HepG2 (cell line): ENCODE results near the gene TEK. TPM values are rescaled to one million over a fixed set of nuclear protein-coding genes. Genes with fewer than 3 reads are reported as not detected.

Experiments used
- ATAC-seq: fragments of 200-7000 bp; cut with Tn5 transposase; 3 replicates; pipeline ENCODE4 v1.9.1; 2020; ENCODE audit warnings: mild to moderate bottlenecking, moderate library complexity
- BruUV-seq: library from RNA; stranded (reverse); fragments of 400-500 nt; replicated peaks from 2 replicates; lab custom pipeline; 2021; lab: Mats Ljungman, UMichigan
- CTCF ChIA-PET: fragments of 300-600 bp; formaldehyde crosslinking; extraction: SDS; loops from one replicate; lab custom pipeline; 2021; ENCODE audit warnings: low total read pairs, inconsistent platforms, low intra/inter-chr PET ratio; lab: Yijun Ruan, JAX
- POLR2A ChIA-PET: fragments of 350-600 bp; sonication (Branson Sonifier 250); formaldehyde crosslinking; loops from one replicate; lab custom pipeline; 2020; ENCODE audit warnings: antibody characterized with exemption, inconsistent platforms; lab: Yijun Ruan, JAX
- DNase-seq: peaks from one replicate; pipeline ENCODE4 v3.0.0-alpha.2; 2015; ENCODE audit warnings: low spot score
- FAIRE-seq: peaks from 3 replicates; lab custom pipeline; 2011; peaks lifted over from hg19 to GRCh38; lab: Jason Lieb, UNC
- H2AFZ ChIP-seq: one replicate; pipeline ENCODE4 v1.6.1; 2011; ENCODE audit warnings: low read length, inconsistent platforms
- H3K27ac ChIP-seq: fragments of 300-600 bp; 3 replicates; pipeline ENCODE4 v1.8.0; 2011; ENCODE audit warnings: mixed run types, mild to moderate bottlenecking, mixed read lengths, low read length, inconsistent platforms; ENCODE audit not compliant: insufficient read depth; ENCODE audit errors: extremely low read length
- H3K27me3 ChIP-seq, 2 experiments: fragments of 200-600 bp in 1 of 2; 2 replicates in 1 of 2; 3 replicates in 1 of 2; pipeline versions ENCODE4 v1.6.0 to v1.8.0; 2011; ENCODE audit warnings: low read length in 2 of 2, mild to moderate bottlenecking in 2 of 2, moderate library complexity in 2 of 2, inconsistent platforms in 1 of 2; ENCODE audit not compliant: insufficient read depth in 2 of 2, control insufficient read depth in 1 of 2
- H3K36me3 ChIP-seq, 2 experiments: fragments of 200-600 bp in 1 of 2; replicated peaks in 1 of 2; 2 replicates in 1 of 2; 3 replicates in 1 of 2; pipeline versions ENCODE4 v1.5.1 to v1.8.0; 2011; ENCODE audit warnings: low read length in 2 of 2, inconsistent platforms in 1 of 2; ENCODE audit not compliant: insufficient read depth in 2 of 2, control insufficient read depth in 1 of 2
- H3K4me1 ChIP-seq: 2 replicates; pipeline ENCODE4 v1.5.1; 2012; ENCODE audit warnings: low read length, inconsistent platforms; ENCODE audit not compliant: insufficient read depth
- H3K4me2 ChIP-seq: 2 replicates; pipeline ENCODE4 v1.6.0; 2011; ENCODE audit warnings: low read depth, low read length, inconsistent platforms
- H3K4me3 ChIP-seq, 3 experiments: fragments of 200-600 bp in 1 of 3; sonication (generic), shearing (Covaris generic) in 1 of 3; replicated peaks in 1 of 3; 2 replicates each; pipeline ENCODE4 v1.5.1; 2011 to 2016; ENCODE audit warnings: low read length in 3 of 3, inconsistent platforms in 2 of 3, low read depth in 2 of 3, mild to moderate bottlenecking in 2 of 3, control low read depth in 1 of 3, mixed read lengths in 1 of 3; ENCODE audit not compliant: insufficient read depth in 1 of 3
- H3K79me2 ChIP-seq: one replicate; pipeline ENCODE4 v1.6.1; 2011; ENCODE audit warnings: low read length, inconsistent platforms; ENCODE audit not compliant: insufficient read depth
- H3K9ac ChIP-seq: 2 replicates; pipeline ENCODE4 v1.6.0; 2011; ENCODE audit warnings: mild to moderate bottlenecking, low read depth, low read length, inconsistent platforms; ENCODE audit not compliant: insufficient read depth
- H3K9me3 ChIP-seq: 2 replicates; pipeline ENCODE4 v1.5.1; 2012; ENCODE audit warnings: mild to moderate bottlenecking, low read length
- H4K20me1 ChIP-seq: 2 replicates; pipeline ENCODE4 v1.6.0; 2011; ENCODE audit warnings: inconsistent platforms, mild to moderate bottlenecking, low read length, moderate library complexity; ENCODE audit not compliant: insufficient read depth
- ATF4 ChIP-seq, 2 experiments: fragments of 450-650 bp in 1 of 2; sonication (generic) in 1 of 2; formaldehyde crosslinking; IDR thresholded peaks; 2 replicates each; pipeline versions ENCODE4 v1.5.0 to v1.8.0; 2020 to 2022; ENCODE audit warnings: mild to moderate bottlenecking in 1 of 2, missing genetic modification reagents in 1 of 2
- E2F5 ChIP-seq: sonication (generic); formaldehyde crosslinking; conservative IDR thresholded peaks from 2 replicates; pipeline ENCODE4 v1.4.0; 2020; ENCODE audit warnings: missing genetic modification reagents
- SAP130 ChIP-seq: IDR thresholded peaks from 2 replicates; pipeline ENCODE4 v1.6.1; 2016; ENCODE audit warnings: low read depth
- ZNF138 ChIP-seq: sonication (generic); formaldehyde crosslinking; IDR thresholded peaks from 2 replicates; pipeline ENCODE4 v1.5.0; 2020; ENCODE audit warnings: mild to moderate bottlenecking, low read depth, missing genetic modification reagents
- in situ Hi-C: cut with HindIII; loops from 2 replicates; pipeline ENCODE4 v1.10.0; 2017; ENCODE audit warnings: low pct_unique_long_range_greater_than_20kb; ENCODE audit not compliant: extremely low pct_ligation_motif_present
- intact Hi-C: fragments of 100-400 bp; cut with micrococcal nuclease; formaldehyde crosslinking; loops from one replicate; pipeline ENCODE4 v1.10.0; 2022; ENCODE audit not compliant: unreplicated experiment
- polyA plus RNA-seq, 8 experiments: library from polyadenylated mRNA; depleted of rRNA in 3 of 8; stranded (reverse) in 7 of 8; unstranded in 1 of 8; fragments of >200 nt; fragmentation: Illumina TruSeq in 4 of 8; extraction: Trizol in 4 of 8; gene quantifications; 2 replicates each; pipeline versions ENCODE4 v1.2.1 to v1.2.3, GENCODE V29; 2011 to 2016; ENCODE audit warnings: low read depth in 4 of 8, missing spikeins in 1 of 8, mixed read lengths in 1 of 8; ENCODE audit not compliant: insufficient read depth in 1 of 8
- total RNA-seq, 5 experiments: library from RNA; depleted of rRNA; stranded (reverse); fragments of >200 nt; fragmentation: Illumina TruSeq; extraction: Trizol; gene quantifications; 2 replicates each; pipeline ENCODE4 v1.2.3, GENCODE V29; 2016; ENCODE audit warnings: low read depth in 1 of 5
- TF ChIP-seq, protein P1 (sequence below): sonication (generic); formaldehyde crosslinking; conservative IDR thresholded peaks from 2 replicates; pipeline ENCODE4 v1.5.0; 2020; ENCODE audit warnings: missing genetic modification reagents

The TEK gene
- total and polyA plus RNA-seq, 2 of the 13 experiments (the other 11 are each of a cell fraction or from before 2014, with no cell fraction given) = not detected

GRCh38 chr9:27059412-27059811 lies 49.6 kb upstream of the TEK start (continued):
- TF ChIP-seq, protein P1, sequence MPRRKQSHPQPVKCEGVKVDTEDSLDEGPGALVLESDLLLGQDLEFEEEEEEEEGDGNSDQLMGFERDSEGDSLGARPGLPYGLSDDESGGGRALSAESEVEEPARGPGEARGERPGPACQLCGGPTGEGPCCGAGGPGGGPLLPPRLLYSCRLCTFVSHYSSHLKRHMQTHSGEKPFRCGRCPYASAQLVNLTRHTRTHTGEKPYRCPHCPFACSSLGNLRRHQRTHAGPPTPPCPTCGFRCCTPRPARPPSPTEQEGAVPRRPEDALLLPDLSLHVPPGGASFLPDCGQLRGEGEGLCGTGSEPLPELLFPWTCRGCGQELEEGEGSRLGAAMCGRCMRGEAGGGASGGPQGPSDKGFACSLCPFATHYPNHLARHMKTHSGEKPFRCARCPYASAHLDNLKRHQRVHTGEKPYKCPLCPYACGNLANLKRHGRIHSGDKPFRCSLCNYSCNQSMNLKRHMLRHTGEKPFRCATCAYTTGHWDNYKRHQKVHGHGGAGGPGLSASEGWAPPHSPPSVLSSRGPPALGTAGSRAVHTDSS (CRISPR knock-in tag) = no peak
- no peak for TF ChIP-seq ATF4 (CRISPR knock-in tag; IDR thresholded peaks at IDR 0.05)
- TF ChIP-seq, all 625 proteins: peak for 0

DNA sequence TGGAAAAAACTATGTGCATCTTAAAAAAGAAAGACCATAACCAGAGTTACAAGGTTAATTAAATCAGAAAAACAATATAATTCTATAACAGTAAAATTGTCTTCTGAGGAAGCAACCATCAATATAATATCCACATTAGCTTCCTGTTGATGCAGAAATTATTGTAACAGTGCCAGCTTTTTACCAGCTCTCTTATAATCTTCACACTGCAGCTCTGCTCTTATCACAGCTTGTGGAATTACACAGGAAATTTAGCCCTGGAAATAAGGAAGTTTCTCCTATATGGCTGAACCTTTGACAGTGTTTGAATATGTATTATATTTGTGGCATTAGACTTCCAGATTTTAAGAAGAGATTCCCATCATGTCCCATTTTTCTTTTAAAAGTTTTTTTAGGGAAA lies 49.1 kb upstream of the TEK start:
- FAIRE-seq (no peak), ATAC-seq (no peak)
- TF ChIP-seq E2F5 (CRISPR knock-in tag) (no peak), ZNF138 (CRISPR knock-in tag) (no peak), SAP130 (CRISPR knock-in tag) (no peak)
- TF ChIP-seq, all 625 proteins: peak for 0
- H4K20me1 ChIP-seq = no peaks in the 10 kb centered on the region
- ChIA-PET CTCF (no interaction called here), POLR2A (no interaction called here)
- intact Hi-C loops = no loop called here
- H3K4me3 ChIP-seq = no peak overlapping the region
- no peaks in the 10 kb centered on the region for H3K36me3 ChIP-seq
- H3K9me3 ChIP-seq = no peaks in the 10 kb centered on the region
- H3K4me1 ChIP-seq = peaks cover 8% of the 10 kb centered on the region
- in situ Hi-C loops = no loop called here
- BruUV-seq = no TSS peak
- H2AFZ ChIP-seq = no peak overlapping the region
- H3K27me3 ChIP-seq = no peaks in the 10 kb centered on the region
- H3K27ac ChIP-seq = no peak overlapping the region
- DNase-seq = no peak
- no peaks in the 10 kb centered on the region for H3K79me2 ChIP-seq
- no peak overlapping the region for H3K9ac ChIP-seq
- H3K4me2 ChIP-seq = no peak overlapping the region
